ENCODE data around the gene PPY. TPM values are rescaled to one million over a fixed set of nuclear protein-coding genes. Genes with fewer than 3 reads are reported as not detected.

Gene PPY
- polyA plus RNA-seq, 3 donors: not detected

- no peak overlapping the region for H3K27ac Mint-ChIP-seq
Observed at GRCh38 chr17:43912635-43913304, 29.5 kb downstream of the PPY start.

GRCh38 chr17:43911904-43912303, 30.4 kb downstream of the PPY start:
- Mint-ChIP-seq H3K27me3 (ENCODE audit: low read depth in 3 of 3) (peaks cover 30 to 32% (median 32%) of the 10 kb centered on the region in 3 donors), H3K27ac (no peak overlapping the region), H3K4me1 (peaks cover 17% of the 10 kb centered on the region), H3K9me3 (peaks cover 0 to 12% (median 1%) of the 10 kb centered on the region in 7 donors), H3K4me3 (no peak overlapping the region), H3K36me3 (no peaks in the 10 kb centered on the region)
- Histone ChIP-seq H4K20me1 (ENCODE audit: insufficient read depth, low read length) (no peaks in the 10 kb centered on the region), H3K4me3 (replicated peaks in 1 of 3; ENCODE audit: low read depth in 2 of 3, low read length in 3 of 3) (no peak overlapping the region), H3K27ac (ENCODE audit: low read depth in 1 of 2, low read length in 2 of 2) (no peak overlapping the region), H2AFZ (ENCODE audit: insufficient read depth, low read depth, low read length, poor library complexity, severe bottlenecking) (no peak overlapping the region), H3K9ac (ENCODE audit: insufficient read depth, low read length, poor library complexity, severe bottlenecking) (no peak overlapping the region), H3K27me3 (ENCODE audit: control insufficient read depth in 2 of 2, insufficient read depth in 2 of 2, low read length in 2 of 2) (peaks cover 26 to 32% of the 10 kb centered on the region in 2 donors), H3K4me1 (ENCODE audit: control insufficient read depth in 1 of 2, insufficient read depth in 2 of 2, low read length in 2 of 2) (peaks cover 16 to 17% of the 10 kb centered on the region in 2 donors), H3K79me2 (ENCODE audit: insufficient read depth, low read length) (no peaks in the 10 kb centered on the region), H3K36me3 (replicated peaks in 1 of 2; ENCODE audit: control insufficient read depth in 1 of 2, insufficient read depth in 2 of 2, low read length in 2 of 2) (no peaks in the 10 kb centered on the region), H3K4me2 (replicated peaks; ENCODE audit: extremely low read depth, low read length, poor library complexity, severe bottlenecking) (no peak overlapping the region), H3K9me3 (replicated peaks in 1 of 2; ENCODE audit: control insufficient read depth in 1 of 2, insufficient read depth in 1 of 2, low read length in 2 of 2) (no peaks in the 10 kb centered on the region)
- no peak for DNase-seq
- WGBS (ENCODE audit: insufficient coverage): 63% methylated on average over 6 of the region's 8 CpGs
- TF ChIP-seq CTCF (IDR thresholded peaks at IDR 0.05): no peak
- intact Hi-C loops (cut with micrococcal nuclease): no loop called here

More at GRCh38 chr17:43912635-43913304, 29.5 kb downstream of the PPY start:
- Histone ChIP-seq H3K79me2 (ENCODE audit: insufficient read depth, low read length) (no peaks in the 10 kb centered on the region), H3K4me2 (replicated peaks; ENCODE audit: extremely low read depth, low read length, poor library complexity, severe bottlenecking) (no peak overlapping the region), H3K4me1 (ENCODE audit: control insufficient read depth in 1 of 2, insufficient read depth in 2 of 2, low read length in 2 of 2) (peaks cover 12 to 15% of the 10 kb centered on the region in 2 donors), H4K20me1 (ENCODE audit: insufficient read depth, low read length) (no peaks in the 10 kb centered on the region), H3K9me3 (replicated peaks in 1 of 2; ENCODE audit: control insufficient read depth in 1 of 2, insufficient read depth in 1 of 2, low read length in 2 of 2) (no peaks in the 10 kb centered on the region), H3K27ac (ENCODE audit: low read depth in 1 of 2, low read length in 2 of 2) (no peak overlapping the region), H3K4me3 (replicated peaks in 1 of 3; ENCODE audit: low read depth in 2 of 3, low read length in 3 of 3) (no peak overlapping the region), H3K9ac (ENCODE audit: insufficient read depth, low read length, poor library complexity, severe bottlenecking) (no peak overlapping the region), H3K27me3 (ENCODE audit: control insufficient read depth in 2 of 2, insufficient read depth in 2 of 2, low read length in 2 of 2) (peaks cover 17 to 23% of the 10 kb centered on the region in 2 donors), H2AFZ (ENCODE audit: insufficient read depth, low read depth, low read length, poor library complexity, severe bottlenecking) (no peak overlapping the region), H3K36me3 (replicated peaks in 1 of 2; ENCODE audit: control insufficient read depth in 1 of 2, insufficient read depth in 2 of 2, low read length in 2 of 2) (no peaks in the 10 kb centered on the region)
- peaks cover 21 to 24% (median 24%) of the 10 kb centered on the region in 3 donors for H3K27me3 Mint-ChIP-seq (ENCODE audit: low read depth in 3 of 3)
- no peak for TF ChIP-seq CTCF (IDR thresholded peaks at IDR 0.05)
- H3K4me3 Mint-ChIP-seq: no peak overlapping the region
- intact Hi-C loops (cut with micrococcal nuclease): no loop called here
- peaks cover 0 to 11% (median 1%) of the 10 kb centered on the region in 7 donors for H3K9me3 Mint-ChIP-seq
- peaks cover 16% of the 10 kb centered on the region for H3K4me1 Mint-ChIP-seq
- H3K36me3 Mint-ChIP-seq: no peaks in the 10 kb centered on the region
- 97% methylated on average over 3 of the region's 4 CpGs for WGBS (ENCODE audit: insufficient coverage)
- DNase-seq: no peak
